ENCODE results near the gene IRF3.

IRF3 gene

GRCh38 chr19:49616945-49617344, 48.7 kb downstream of the IRF3 start:
- DNase-seq = no peak
- H3K36me3 ChIP-seq (replicated peaks) = peaks cover 37% of the 10 kb centered on the region
- no peaks in the 10 kb centered on the region for H3K27me3 ChIP-seq (replicated peaks)
- TF ChIP-seq, protein P1, sequence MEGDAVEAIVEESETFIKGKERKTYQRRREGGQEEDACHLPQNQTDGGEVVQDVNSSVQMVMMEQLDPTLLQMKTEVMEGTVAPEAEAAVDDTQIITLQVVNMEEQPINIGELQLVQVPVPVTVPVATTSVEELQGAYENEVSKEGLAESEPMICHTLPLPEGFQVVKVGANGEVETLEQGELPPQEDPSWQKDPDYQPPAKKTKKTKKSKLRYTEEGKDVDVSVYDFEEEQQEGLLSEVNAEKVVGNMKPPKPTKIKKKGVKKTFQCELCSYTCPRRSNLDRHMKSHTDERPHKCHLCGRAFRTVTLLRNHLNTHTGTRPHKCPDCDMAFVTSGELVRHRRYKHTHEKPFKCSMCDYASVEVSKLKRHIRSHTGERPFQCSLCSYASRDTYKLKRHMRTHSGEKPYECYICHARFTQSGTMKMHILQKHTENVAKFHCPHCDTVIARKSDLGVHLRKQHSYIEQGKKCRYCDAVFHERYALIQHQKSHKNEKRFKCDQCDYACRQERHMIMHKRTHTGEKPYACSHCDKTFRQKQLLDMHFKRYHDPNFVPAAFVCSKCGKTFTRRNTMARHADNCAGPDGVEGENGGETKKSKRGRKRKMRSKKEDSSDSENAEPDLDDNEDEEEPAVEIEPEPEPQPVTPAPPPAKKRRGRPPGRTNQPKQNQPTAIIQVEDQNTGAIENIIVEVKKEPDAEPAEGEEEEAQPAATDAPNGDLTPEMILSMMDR (IDR thresholded peaks at IDR 0.05; ENCODE audit: low read depth, low read length, missing control alignments) = no peak
- in situ Hi-C loops (cut with HindIII; ENCODE audit: low pct_ligation_motif_present, low sequenced_read_pairs) = no loop called here
- no peak overlapping the region for H3K4me3 ChIP-seq (ENCODE audit: low read depth, low read length)
- no peak overlapping the region for H3K27ac ChIP-seq

DNA sequence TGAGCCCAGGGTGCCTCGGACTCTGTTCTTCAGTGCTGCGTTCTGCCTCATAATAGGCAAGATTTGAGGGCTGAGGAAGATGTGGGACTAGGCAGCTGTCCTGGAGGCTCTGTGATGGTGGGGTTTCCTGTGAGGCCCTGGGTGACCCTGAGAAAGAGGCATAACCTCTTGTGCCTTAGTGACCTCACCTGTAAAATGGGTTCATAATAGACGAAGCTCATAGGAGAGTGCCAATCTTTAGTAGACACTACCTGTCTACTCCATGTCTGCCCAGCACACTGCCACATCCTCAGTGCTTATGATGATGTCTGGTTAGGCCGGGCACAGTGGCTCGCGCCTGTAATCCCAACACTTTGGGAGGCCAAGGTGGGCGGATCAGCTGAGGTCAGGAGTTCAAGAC, 49.1 kb downstream of the IRF3 start:
- no peak overlapping the region for H3K27ac ChIP-seq
- H3K27me3 ChIP-seq (replicated peaks) = no peaks in the 10 kb centered on the region
- in situ Hi-C loops (cut with HindIII; ENCODE audit: low pct_ligation_motif_present, low sequenced_read_pairs) = no loop called here
- peaks cover 35% of the 10 kb centered on the region for H3K36me3 ChIP-seq (replicated peaks)
- TF ChIP-seq, protein P1 (IDR thresholded peaks at IDR 0.05; ENCODE audit: low read depth, low read length, missing control alignments) = no peak
- DNase-seq = no peak
- H3K4me3 ChIP-seq (ENCODE audit: low read depth, low read length) = no peak overlapping the region

GRCh38 chr19:49615861-49616260, 49.8 kb downstream of the IRF3 start:
- Histone ChIP-seq H3K4me3 (ENCODE audit: low read depth, low read length) (no peak overlapping the region), H3K27me3 (replicated peaks) (no peaks in the 10 kb centered on the region), H3K36me3 (replicated peaks) (peaks cover 35% of the 10 kb centered on the region)

DNA sequence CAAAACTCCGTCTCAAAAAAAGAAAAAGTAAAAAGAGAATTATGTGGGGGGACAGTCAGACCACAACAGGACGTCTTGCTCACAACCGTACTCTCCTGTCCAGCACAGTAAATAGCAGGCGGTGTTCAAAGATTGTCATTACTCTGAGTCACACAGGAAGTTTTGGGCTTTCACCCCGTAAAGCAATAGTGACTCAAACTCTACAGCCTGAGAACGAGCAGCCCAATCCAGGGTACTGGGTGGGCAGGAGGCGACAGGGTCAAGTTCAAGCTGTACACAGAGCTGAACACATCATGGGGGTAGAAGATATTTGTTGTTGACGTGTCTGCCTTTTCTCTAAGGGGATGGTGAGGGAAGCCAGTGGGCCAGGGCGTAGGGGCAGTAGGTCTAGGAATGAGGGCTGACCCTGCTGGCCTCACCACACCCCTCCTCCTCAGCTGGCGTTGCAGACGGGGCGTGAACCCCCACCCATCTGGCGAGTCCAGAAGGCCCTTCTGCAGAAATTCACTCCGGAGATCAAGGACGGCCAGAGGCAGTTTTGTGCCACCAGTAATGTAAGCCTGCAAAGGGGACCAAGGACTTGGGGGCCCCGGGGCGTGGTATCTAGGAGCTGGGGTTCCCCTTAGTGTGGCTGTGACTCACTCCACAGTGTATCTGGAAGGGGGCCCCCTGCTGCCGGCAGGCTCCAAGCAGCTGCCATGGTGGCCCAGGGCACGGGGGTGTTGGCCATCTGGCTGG, 51.4 kb downstream of the IRF3 start:
- Histone ChIP-seq H3K4me3 (ENCODE audit: low read depth, low read length) (peak overlapping the region; percentile 33), H3K27ac (peak overlapping the region; percentile 89), H3K27me3 (replicated peaks) (no peaks in the 10 kb centered on the region), H3K36me3 (replicated peaks) (peaks cover 39% of the 10 kb centered on the region)
- TF ChIP-seq, protein P1 (IDR thresholded peaks at IDR 0.05; ENCODE audit: low read depth, low read length, missing control alignments) = peak; percentile 64
- in situ Hi-C loops (cut with HindIII; ENCODE audit: low pct_ligation_motif_present, low sequenced_read_pairs) = no loop called here
- DNase-seq = peak; percentile 85

More at GRCh38 chr19:49615861-49616260, 49.8 kb downstream of the IRF3 start:
- in situ Hi-C loops (cut with HindIII; ENCODE audit: low pct_ligation_motif_present, low sequenced_read_pairs) = no loop called here
- DNase-seq = no peak
- H3K27ac ChIP-seq = no peak overlapping the region
- TF ChIP-seq, protein P1 (IDR thresholded peaks at IDR 0.05; ENCODE audit: low read depth, low read length, missing control alignments) = no peak

DNA sequence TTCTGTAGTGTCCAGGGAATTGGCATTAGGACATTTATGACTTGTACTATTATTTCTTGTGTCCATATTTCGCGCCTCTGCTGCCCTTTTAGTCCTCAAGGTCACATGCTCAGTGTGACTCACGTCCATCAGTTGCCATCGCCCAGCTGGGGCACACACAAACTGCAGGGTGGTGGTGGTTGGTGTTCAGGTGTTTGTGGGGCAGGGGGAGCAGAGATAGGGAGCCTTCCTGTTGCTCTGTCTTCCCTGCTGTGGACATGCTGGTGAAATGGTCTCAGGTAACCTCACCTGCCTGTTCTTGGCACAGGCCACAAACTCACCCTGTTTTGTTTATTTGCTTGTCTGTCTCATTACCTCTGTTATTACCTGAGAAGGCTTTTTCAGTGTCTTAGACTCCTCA, 52.3 kb downstream of the IRF3 start:
- Histone ChIP-seq H3K27ac (peak overlapping the region; percentile 89), H3K36me3 (replicated peaks) (peaks cover 38% of the 10 kb centered on the region), H3K27me3 (replicated peaks) (no peaks in the 10 kb centered on the region), H3K4me3 (ENCODE audit: low read depth, low read length) (no peak overlapping the region)
- peak; percentile 16 for DNase-seq
- TF ChIP-seq, protein P1 (IDR thresholded peaks at IDR 0.05; ENCODE audit: low read depth, low read length, missing control alignments) = no peak
- in situ Hi-C loops (cut with HindIII; ENCODE audit: low pct_ligation_motif_present, low sequenced_read_pairs) = no loop called here
